Stimulated activated CD8-positive, alpha-beta memory T cell treated with anti-CD3 and anti-CD28 coated beads, Interleukin-7, amount 100 ng/mL, for 48 hours (primary cell): Measurements from ENCODE around the gene SF3A1.

Experiments used
- DNase-seq, 2 donors: peaks; one replicate each; pipeline ENCODE4 v3.0.0-alpha.2; 2020; ENCODE audit warnings: low read depth in 1 of 2; ENCODE audit errors: extremely low read depth in 1 of 2

SF3A1 gene

DNA sequence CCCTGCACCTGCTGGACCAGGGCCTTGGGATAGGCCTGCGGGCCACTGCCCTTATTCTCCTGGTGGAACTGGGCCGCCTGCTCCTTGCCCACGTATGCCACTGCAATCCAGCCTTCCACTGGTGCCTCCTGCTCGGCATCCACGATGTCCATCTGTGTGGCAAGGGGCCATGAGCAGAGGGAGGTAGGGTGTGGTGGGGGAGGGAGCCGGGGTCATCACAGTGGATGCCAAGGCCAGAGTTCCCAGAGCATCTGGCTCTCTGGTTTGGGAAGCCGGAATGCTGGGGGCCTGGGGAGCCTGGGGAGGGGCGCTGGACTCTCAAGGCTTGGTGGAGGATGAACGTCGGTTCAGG is 29.9 kb upstream of the SF3A1 start:
- no peak for DNase-seq

DNA sequence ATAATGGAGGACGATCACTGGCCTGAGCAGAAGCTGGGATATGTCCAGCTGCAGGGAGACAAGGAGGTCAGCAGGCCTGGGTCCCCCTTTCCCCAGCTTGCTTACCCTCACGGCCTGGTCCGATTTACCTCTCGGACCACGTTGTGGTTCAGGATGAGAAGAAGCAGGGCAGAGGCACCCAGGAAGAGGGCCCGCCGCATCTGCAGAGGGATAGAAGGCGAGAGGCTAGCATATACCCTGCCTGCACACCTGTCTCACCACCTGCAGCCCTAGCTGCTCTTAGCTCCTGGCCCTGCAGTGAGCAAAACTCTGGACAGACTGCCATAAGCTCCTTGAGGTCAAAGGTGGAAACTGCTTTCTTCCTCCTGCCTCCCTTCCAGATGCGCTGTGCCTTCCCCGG is 29.2 kb upstream of the SF3A1 start:
- no peak for DNase-seq

DNA sequence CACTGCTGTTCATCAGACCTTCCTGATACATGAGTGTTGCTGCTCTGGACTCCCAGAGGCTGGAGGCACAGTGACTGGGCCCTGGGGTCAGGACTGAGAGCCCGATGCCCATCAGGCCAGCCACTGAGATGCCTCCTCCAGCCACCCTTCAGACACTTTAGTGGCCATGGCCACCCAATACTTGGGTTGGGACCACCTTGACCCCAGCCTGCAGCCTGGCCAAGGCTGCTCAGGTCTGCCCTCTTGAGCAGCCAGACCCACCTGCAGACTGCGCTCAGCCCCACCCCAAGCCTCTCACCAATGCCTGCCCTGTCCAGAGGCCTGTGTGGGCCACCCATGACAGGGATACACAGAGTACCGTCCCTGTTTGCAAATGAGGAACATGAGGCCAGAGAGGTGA is 26.4 kb upstream of the SF3A1 start:
- no peak for DNase-seq

DNA sequence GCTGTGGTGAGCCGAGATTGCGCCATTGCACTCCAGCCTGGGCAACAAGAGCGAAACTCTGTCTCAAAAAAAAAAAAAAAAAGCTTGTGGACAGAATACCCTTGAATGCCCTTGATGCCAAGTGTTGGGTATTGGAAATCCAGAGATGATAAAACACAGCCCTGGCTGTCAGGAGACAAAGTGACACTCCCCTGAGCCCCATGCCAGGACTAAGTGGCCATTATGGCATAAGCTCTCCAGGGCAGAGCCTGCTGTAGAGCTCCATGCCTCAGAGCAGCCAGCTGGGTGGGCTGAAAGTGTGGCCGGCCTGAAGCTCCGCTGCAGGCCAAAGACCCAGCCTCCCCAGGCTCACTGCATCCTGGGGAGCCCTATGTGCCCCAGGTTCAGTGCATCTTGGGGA is 25.6 kb upstream of the SF3A1 start:
- DNase-seq = no peak

DNA sequence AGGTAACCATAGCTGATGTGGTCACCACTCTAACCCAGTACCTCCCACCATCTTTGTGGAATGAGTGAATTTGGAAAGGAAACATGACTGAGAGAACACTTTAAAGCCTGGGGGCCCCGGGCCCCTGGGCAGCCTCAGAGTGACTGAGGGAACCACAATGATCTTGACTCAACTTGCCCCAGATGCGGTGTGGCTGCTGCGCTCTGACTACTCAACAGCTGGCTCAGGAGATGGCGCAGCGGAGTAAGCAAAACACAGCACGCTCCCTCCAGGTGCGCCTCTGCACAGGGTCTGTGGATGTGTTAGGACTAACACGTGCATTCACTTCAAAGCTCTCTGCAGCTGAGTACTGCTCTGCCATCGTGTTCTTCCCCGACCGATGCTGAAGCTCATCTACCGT is 24.6 kb upstream of the SF3A1 start:
- peak in 1 of 2 donors; percentile 46 for DNase-seq

DNA sequence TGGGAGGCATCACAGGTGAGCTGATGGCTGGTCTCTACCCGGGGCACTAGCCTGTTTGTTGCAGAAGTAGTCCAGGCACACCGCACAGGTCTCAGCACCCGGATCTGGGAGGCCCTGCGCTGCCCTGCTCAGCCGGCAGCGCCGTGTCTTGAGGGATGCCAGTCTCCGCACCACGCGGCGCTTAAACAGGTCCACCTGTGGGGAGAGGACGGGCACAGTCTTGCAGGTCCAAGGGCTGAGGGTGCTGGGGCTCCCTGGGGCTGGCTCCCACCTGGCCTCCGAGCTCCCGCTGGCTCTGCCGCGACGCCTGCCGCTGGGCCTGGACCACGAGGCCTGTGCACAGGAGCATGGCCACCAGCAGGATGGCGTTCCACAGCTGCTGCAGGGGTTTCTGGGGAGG is 23.3 kb upstream of the SF3A1 start:
- no peak for DNase-seq

DNA sequence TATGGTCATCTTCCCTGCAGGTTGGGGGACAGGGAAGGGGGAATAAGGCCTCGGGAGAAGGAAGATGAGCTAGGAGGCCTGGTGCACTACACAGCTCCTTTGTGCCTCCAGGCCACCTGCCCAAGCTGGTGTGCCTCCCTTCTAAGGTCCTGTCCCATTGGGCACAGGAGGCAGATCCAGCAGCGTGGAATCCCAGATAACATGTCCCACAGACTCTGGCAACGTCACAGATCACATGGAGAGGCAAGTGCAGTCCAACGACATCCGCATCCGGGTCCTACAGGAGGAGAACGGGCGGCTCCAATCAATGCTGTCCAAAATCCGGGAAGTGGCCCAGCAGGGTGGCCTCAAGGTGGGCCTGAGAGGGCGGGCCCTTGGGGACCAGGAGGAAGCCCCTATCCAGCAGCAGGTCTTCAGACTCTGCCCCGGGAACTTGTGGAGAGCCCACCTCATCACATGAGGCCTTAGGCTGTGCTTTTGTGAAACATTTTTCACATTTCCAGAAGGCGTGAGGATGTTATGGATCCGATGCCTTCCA is 18.7 kb upstream of the SF3A1 start:
- DNase-seq = no peak

- DNase-seq = no peak
Measured at GRCh38 chr22:30373331-30374325, 16.9 kb upstream of the SF3A1 start.

- no peak for DNase-seq
Measured at GRCh38 chr22:30372915-30373314, 16.2 kb upstream of the SF3A1 start.

DNA sequence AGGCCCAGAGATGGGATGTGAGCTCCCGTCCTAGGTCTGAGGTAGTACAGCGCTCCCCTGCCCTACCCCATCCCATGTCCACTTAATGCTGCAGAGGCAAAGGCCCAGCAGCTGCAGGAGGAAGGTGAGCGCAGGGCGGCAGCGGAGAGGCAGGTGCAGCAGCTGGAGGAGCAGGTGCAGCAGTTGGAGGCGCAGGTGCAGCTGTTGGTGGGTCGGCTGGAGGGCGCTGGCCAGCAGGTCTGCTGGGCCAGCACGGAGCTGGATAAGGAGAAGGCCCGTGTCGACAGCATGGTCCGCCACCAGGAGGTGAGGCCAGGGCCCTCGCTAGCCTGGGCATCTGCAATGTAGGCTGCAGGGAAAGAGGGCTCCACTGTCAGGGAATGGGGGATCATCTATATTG is 15.3 kb upstream of the SF3A1 start:
- DNase-seq = no peak

DNA sequence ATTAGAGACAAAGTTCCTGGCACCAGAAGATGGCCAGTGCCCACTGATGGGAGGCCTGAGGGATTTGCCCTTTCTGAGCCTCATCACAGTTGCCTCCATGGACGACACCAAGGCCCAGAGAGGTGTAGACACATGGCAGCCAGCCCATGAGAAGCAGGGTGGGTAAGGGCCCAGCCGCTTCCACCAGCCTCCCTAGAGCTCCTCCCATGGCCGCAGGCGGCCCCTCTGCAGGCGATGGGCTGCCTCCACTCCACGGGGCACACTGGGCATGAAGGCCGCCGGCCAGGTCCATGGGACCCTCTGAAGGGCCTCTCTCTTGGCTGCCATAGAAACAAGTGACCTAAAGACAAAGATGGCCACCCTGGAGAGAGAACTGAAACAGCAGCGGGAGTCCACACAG is 14.6 kb upstream of the SF3A1 start:
- no peak for DNase-seq

GRCh38 chr22:30370641-30371230 is 14.0 kb upstream of the SF3A1 start:
- DNase-seq = no peak

GRCh38 chr22:30368420-30368819 is 11.7 kb upstream of the SF3A1 start:
- DNase-seq = no peak

GRCh38 chr22:30365891-30366290 is 9.2 kb upstream of the SF3A1 start:
- no peak for DNase-seq

GRCh38 chr22:30362651-30363281 is 6.1 kb upstream of the SF3A1 start:
- DNase-seq = no peak

DNA sequence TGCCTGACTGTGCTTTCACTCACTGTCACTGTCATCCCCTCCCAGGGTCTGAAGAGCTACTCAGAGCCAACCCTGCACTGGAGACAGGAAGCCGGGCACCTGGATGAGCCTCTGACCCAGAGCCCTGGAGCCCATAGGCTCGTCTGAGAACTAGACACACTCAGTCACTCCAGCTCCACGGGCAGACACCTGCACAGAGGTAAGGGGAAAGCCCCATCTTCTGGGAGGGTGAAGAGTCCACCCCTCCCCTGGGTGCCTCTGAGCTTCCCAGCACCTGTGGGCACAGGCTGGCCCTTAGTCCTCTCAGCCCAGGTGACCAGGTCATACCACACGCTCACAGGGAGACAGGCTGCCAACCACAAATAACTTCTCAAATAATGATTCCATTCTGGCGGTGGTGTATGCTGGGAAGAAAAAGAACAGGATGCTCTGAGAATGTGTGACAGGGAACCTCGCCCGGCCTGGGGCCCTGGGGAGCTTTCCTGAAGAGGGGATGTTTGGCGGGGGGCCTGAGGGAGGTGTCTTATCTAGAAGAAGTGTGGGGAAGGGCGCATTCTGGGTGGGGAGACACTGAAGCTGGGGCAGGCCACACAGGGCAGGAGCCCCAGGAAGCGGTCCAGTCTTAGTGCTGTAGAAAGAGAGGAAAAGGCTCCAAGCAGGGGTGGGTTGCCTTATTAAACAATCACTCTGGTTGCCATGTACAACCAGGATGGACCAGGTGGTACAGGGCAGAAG is 5.4 kb upstream of the SF3A1 start:
- DNase-seq = no peak

DNA sequence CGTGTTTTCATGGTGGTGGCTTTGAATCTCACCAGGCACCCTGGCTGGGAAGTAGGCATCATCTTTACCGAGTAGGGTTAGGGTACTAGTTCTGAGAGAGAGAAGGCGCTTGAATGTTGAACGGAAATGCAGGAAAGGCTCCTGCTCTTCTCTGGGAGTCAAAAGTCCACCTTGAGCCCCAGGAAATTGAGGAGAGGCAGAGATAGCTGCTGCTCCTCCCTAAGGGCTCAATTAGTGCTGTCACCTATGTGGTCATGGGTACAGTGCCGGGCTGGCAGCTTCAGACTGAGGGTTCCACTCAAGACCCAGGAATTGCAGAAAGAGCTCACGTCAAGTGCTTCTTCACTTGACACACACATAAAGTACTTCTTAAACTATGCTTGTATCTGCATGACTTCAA is 1.8 kb upstream of the SF3A1 start:
- no peak for DNase-seq

GRCh38 chr22:30357650-30358215 is 1.0 kb upstream of the SF3A1 start:
- no peak for DNase-seq

DNA sequence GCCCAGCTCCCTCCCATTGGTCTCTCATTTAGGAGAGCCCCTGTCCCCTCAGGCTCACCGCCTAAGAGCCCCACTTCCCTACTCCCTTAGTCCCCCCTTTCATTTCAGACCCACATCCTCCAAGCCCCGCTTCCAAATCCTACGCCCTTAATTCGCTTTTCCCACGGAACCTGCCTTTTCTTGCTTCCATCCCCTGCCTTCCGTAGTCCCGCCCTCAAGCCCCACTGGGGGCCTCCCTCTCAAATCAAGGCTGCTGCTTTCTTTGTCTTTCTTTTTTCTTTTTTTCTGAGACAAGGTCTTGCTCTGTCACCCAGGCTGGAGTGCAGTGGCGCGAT is 509 bp upstream of the SF3A1 start:
- no peak for DNase-seq

GRCh38 chr22:30354644-30355043 is 2.0 kb downstream of the SF3A1 start:
- no peak for DNase-seq

- no peak for DNase-seq
Measured at GRCh38 chr22:30351226-30351625, 5.5 kb downstream of the SF3A1 start.
